ENCODE results near the gene BMP8A.

The BMP8A gene

DNA sequence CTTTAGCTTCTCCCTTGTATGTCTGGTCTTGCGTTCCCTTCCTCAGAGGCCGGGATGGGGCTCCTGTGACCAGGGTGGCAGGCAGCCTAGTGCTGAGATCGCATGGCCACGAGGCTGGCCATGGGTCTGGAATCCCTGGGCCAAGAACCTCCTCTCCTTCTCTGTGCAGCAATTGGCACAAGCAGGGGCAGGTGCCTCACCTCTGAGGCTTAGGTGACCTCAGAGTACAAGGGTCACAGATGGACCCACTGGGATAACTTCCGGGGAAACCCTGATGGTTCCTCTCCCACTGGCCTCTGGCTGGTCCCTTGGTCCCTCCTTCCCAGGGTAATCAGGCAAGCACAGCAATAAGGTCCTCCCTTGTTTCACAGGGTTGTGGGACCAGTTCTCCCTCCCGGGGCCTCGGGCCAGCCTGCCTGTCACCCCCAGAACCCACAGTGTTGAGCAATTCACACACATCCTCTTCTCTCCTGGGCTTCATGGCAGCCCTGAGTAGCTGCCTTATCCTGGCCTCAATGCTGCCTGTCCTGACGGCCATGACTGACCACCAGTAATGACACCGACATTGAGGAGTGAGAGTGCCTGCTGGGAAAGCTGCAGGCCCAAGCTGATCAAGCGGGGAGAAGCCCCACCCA lies 38.6 kb downstream of the BMP8A start:
- DNase-seq: no peak

GRCh38 chr1:39531526-39531925 lies 40.1 kb downstream of the BMP8A start:
- no peak for DNase-seq

- DNase-seq: no peak
Measured at GRCh38 chr1:39533442-39533841, 42.0 kb downstream of the BMP8A start.

GRCh38 chr1:39538531-39539251 lies 47.3 kb downstream of the BMP8A start:
- no peak for DNase-seq

DNA sequence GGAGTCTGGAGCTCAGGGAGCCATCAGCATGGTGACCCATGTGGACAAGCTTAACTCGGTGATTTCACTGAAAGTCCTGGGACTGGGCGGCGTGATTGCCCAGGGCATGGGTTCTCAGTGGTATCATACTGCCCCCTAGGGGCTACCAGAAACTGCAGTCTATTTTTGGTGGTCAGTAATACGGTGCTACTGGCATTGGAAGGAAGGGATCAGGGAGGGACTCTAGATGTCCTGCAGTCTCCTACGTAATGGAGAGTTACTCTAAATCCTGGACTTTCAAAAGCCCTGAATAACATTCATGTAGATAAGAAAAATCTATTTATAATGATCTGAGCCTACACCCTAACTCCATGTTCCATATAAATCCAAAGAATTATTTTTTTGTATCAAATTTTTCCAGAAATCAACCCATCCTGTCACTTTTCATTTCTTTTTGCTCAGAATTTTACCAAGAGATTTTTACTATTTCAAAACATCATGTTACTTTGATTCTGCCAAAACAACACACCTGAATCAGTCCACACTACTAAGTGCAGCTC lies 47.9 kb downstream of the BMP8A start:
- DNase-seq: peak; percentile 38

DNA sequence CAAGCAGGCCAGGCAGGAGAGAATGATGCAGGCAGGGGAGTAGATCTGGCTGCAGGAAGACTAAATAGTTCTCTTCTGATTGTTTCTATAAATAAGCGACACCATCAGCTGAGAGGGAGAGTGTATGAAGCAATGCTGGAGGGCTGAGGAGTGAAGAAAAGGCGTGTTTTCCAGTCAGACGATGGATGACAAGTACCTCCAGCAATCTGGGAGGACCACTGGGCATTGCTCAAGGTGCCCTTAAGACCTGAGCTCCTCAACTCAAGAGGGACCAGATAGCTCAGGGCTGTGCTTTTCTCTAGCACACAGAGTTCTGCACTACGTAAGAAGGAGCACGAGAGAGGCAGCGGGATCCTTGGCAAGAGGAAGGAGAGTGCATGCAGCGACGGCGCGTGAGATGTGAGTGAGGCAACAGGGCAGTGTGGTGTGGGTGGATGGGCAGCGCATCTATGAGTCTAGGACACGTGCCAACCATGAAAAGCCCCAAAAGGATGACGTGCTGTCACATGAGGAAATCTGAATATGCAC lies 49.1 kb downstream of the BMP8A start:
- no peak for DNase-seq

DNA sequence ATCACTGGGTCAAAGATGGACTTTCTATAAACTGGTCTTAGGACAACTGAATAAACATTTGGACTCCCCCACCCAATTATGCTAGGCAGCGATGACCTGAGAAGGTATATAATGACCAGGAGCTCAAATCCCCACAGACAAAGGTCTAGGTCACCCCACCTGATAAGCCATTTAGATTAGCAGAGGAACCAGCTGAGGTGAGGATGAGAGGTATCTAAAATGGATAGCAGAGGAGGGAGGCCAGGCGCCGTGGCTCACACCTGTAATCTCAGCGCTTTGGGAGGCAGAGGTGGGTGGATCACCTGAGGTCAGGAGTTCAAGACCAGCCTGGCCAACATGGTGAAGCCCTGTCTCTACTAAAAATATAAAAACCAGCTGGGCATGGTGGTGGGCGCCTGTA lies 51.5 kb downstream of the BMP8A start:
- DNase-seq: no peak

DNA sequence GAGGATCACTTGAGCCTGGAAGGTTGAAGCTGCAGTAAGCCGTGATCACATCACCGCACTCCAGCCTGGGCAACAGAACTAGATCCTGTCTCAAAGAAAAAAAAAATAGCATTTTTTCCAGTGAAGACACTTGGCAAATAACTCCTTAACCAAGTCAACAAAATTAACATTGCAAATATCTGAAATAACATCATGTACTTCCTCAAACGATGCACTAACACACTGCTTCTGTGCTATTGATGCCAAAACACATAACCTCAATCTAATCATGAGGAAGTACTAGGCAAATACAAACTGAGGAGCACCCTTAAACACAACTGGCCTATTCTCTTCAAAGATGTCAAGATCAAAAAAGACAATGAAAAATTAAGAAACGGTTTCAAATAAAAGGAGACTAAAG lies 52.9 kb downstream of the BMP8A start:
- no peak for DNase-seq

GRCh38 chr1:39545531-39545930 lies 54.1 kb downstream of the BMP8A start:
- no peak for DNase-seq

- DNase-seq: no peak
Measured at GRCh38 chr1:39554277-39554676, 62.8 kb downstream of the BMP8A start.

DNA sequence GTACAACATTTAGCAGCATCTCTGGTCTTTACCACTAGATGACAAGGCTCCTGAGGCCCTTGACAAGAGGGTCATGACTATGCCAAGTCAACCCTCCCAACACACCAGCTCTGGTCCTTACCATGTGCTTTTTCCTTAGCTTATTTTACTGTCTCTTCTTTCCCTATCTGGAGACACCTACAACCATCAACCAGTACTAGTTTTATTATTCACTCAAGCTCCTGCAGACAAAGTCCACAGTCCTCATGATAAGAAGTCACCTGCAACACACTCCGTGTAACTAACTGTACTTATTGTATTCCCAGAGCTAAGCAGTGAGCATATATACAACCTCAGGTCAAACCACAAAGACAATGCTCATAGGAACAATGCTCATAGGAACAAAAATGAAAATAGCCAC lies 69.8 kb downstream of the BMP8A start:
- no peak for DNase-seq

GRCh38 chr1:39562886-39563285 lies 71.5 kb downstream of the BMP8A start:
- no peak for DNase-seq

- no peak for DNase-seq
Measured at GRCh38 chr1:39563669-39564068, 72.2 kb downstream of the BMP8A start.

DNA sequence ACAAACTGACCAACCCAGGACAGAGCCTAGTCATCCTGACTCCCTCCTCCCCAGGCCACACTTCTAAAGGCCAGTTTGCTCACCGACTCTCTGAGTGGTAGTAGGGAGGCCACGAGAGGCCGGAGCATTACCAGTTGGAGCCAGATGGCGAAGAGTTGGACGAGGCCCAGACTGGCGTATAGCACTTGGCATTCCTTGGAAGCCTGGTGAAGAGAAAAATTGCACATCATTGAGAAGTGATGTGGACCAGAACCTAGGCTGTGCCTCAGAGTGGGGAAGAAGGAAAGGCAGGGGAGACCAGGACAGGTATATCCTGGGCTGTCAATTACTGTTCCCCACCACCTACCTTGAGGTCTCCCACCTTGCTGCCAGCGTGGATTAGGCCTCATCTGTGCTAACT lies 72.9 kb downstream of the BMP8A start:
- no peak for DNase-seq

DNA sequence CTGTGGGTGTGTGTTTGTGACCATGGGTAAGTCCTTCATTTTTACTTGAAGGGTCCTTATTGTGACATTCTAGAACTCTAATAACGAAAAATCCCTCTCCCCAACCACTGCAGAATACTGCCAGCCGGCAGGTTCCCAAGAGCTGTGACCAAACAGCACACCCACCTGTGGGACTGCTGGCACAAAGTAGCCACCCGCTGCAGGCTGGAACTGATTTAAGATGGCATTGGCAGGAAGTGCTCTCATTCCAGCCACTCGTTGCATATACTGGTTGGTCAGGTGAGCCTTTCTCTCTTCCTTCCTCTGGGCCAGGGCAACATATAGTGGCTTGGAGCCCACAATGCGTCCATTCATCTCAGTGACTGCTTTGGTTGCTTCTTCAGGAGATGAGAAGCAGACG lies 73.5 kb downstream of the BMP8A start:
- no peak for DNase-seq

GRCh38 chr1:39566441-39567137 lies 75.2 kb downstream of the BMP8A start:
- no peak for DNase-seq

- DNase-seq: no peak
Measured at GRCh38 chr1:39567302-39567701, 75.9 kb downstream of the BMP8A start.

- no peak for DNase-seq
Measured at GRCh38 chr1:39568208-39568607, 76.8 kb downstream of the BMP8A start.

- no peak for DNase-seq
Measured at GRCh38 chr1:39569034-39569433, 77.6 kb downstream of the BMP8A start.

GRCh38 chr1:39570477-39571177 lies 79.2 kb downstream of the BMP8A start:
- DNase-seq: no peak

- DNase-seq: no peak
Measured at GRCh38 chr1:39571178-39571483, 79.7 kb downstream of the BMP8A start.

GRCh38 chr1:39572379-39573096 lies 81.1 kb downstream of the BMP8A start:
- no peak for DNase-seq

GRCh38 chr1:39573097-39573465 lies 81.6 kb downstream of the BMP8A start:
- no peak for DNase-seq

All from NCI-H1092 treated with DMSO at 0.1 percent for 48 hours (cell line).